ENCODE measurements around the gene HK1. TPM values are rescaled to one million over a fixed set of nuclear protein-coding genes. Genes with fewer than 3 reads are reported as not detected.

Gene HK1
- total and polyA plus RNA-seq, 2 of the 13 experiments (the other 11 are each of a cell fraction or from before 2014, with no cell fraction given) = 0.29 to 1.5 TPM

DNA sequence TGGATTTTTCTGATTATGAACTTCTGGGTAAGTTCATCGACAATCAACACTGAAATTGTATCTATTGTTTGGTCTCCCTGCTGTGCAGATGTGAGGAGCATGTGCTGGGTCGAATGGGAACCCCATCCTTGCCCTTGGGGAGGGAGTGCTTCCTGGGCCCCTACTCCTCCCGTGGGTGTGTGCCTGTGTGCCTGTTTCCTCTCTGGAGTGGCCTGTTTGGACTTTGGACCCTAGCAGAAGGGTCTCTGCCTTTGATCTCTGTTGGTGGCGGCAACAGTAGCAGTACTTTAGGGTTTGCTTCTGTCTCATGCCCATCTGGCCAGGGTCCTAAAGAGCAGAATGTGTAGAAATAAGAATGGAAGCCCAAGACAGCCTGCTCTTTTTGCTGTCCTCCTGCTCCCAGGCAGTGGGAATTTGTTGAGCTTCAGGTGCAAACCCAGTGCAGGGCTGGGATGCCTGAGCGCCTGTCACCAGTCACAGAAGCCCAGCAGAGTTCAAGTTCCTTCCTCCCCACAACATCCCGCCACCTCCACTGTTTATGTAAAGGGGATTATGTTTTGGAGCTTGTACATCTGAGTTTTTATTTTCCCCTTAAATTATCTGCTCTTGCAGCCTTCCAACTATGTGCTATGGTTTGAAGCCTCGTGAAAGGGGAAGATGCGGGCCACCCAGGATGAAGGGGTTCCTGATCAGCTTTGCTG is 139.9 kb downstream of the HK1 start:
- H3K27me3 ChIP-seq (ENCODE audit: control insufficient read depth in 1 of 2, insufficient read depth in 2 of 2, low read length in 2 of 2) = peaks cover 0 to 11% of the 10 kb centered on the region in 2 experiments; a peak in 1 of 5 replicates
- H2AFZ ChIP-seq (ENCODE audit: low read length) = no peak overlapping the region
- intact Hi-C loops (cut with micrococcal nuclease; ENCODE audit: unreplicated experiment) = no loop called here
- no peaks in the 10 kb centered on the region for H4K20me1 ChIP-seq (ENCODE audit: insufficient read depth, low read length)
- ChIA-PET POLR2A (no interaction called here), CTCF (ENCODE audit: low intra/inter-chr PET ratio, low total read pairs) (no interaction called here)
- peak; percentile 83 for DNase-seq (ENCODE audit: low spot score)
- peak; percentile 67 for ATAC-seq
- peak overlapping the region in 1 of 3 experiments; percentile 9; a peak in 1 of 6 replicates for H3K4me3 ChIP-seq (replicated peaks in 1 of 3; ENCODE audit: insufficient read depth in 1 of 3, low read depth in 2 of 3, low read length in 3 of 3)
- no peaks in the 10 kb centered on the region for H3K79me2 ChIP-seq (ENCODE audit: insufficient read depth, low read length)
- in situ Hi-C loops (cut with HindIII; ENCODE audit: extremely low pct_ligation_motif_present, low pct_unique_long_range_greater_than_20kb) = no loop called here
- peak overlapping the region; percentile 37 for H3K27ac ChIP-seq (ENCODE audit: extremely low read length, insufficient read depth, low read length)
- peaks cover 51% of the 10 kb centered on the region for H3K4me1 ChIP-seq (ENCODE audit: insufficient read depth, low read length)
- BruUV-seq (replicated peaks) = no TSS peak
- no peaks in the 10 kb centered on the region for H3K9me3 ChIP-seq (ENCODE audit: low read length)
- peak overlapping the region; percentile 55 for H3K4me2 ChIP-seq (ENCODE audit: low read depth, low read length)
- FAIRE-seq = peak; percentile 60
- WGBS (ENCODE audit: low lambda C conversion rate) = 29% methylated on average over 8 of the region's 8 CpGs
- H3K36me3 ChIP-seq (replicated peaks in 1 of 2; ENCODE audit: control insufficient read depth in 1 of 2, insufficient read depth in 2 of 2, low read length in 2 of 2) = no peaks in the 10 kb centered on the region
- H3K9ac ChIP-seq (ENCODE audit: insufficient read depth, low read depth, low read length) = no peak overlapping the region
- TF ChIP-seq, protein P1, sequence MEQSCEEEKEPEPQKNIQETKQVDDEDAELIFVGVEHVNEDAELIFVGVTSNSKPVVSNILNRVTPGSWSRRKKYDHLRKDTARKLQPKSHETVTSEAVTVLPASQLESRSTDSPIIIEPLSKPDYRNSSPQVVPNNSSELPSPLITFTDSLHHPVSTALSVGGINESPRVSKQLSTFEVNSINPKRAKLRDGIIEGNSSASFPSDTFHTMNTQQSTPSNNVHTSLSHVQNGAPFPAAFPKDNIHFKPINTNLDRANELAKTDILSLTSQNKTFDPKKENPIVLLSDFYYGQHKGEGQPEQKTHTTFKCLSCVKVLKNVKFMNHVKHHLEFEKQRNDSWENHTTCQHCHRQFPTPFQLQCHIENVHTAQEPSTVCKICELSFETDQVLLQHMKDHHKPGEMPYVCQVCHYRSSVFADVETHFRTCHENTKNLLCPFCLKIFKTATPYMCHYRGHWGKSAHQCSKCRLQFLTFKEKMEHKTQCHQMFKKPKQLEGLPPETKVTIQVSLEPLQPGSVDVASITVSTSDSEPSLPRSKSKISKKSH (CRISPR knock-in tag; IDR thresholded peaks at IDR 0.05; ENCODE audit: borderline replicate concordance) = no peak
- TF ChIP-seq GATAD2A (CRISPR knock-in tag; IDR thresholded peaks at IDR 0.05) (peak; percentile 91), HNF4A (CRISPR knock-in tag; IDR thresholded peaks at IDR 0.05) (peak; percentile 97), CHD4 (IDR thresholded peaks at IDR 0.05; ENCODE audit: borderline replicate concordance, low read length) (peak; percentile 79; the same call in 1 of the 2 replicates), FOXP1 (IDR thresholded peaks at IDR 0.05) (no peak), FOXP1 (CRISPR knock-in tag; IDR thresholded peaks at IDR 0.05) (peak; percentile 12; the same call in 1 of the 2 replicates), ZNF691 (CRISPR knock-in tag; IDR thresholded peaks at IDR 0.05; ENCODE audit: borderline replicate concordance, low read depth) (peak; percentile 39; the same call in 1 of the 2 replicates), ETV5 (CRISPR knock-in tag; IDR thresholded peaks at IDR 0.05; ENCODE audit: borderline replicate concordance) (peak; percentile 58; the same call in 1 of the 2 replicates), IKZF5 (CRISPR knock-in tag; IDR thresholded peaks at IDR 0.05) (peak; percentile 65; the same call in 1 of the 2 replicates), BCL6 (CRISPR knock-in tag; IDR thresholded peaks at IDR 0.05) (peak; percentile 33; the same call in 1 of the 2 replicates), SOX5 (CRISPR knock-in tag; IDR thresholded peaks at IDR 0.05; ENCODE audit: borderline replicate concordance) (peak; percentile 66; the same call in 1 of the 2 replicates), ZNF644 (CRISPR knock-in tag; IDR thresholded peaks at IDR 0.05; ENCODE audit: low read depth) (peak; percentile 87; the same call in 1 of the 2 replicates), MAFK (conservative IDR thresholded peaks at IDR 0.05 in 1 of 2, IDR thresholded peaks at IDR 0.05 in 1 of 2; ENCODE audit: low read length in 2 of 2) (no peak), KLF16 (CRISPR knock-in tag; IDR thresholded peaks at IDR 0.05) (peak in 1 of 2 experiments; percentile 23; a peak in 1 of 4 replicates)
- TF ChIP-seq, protein P2, sequence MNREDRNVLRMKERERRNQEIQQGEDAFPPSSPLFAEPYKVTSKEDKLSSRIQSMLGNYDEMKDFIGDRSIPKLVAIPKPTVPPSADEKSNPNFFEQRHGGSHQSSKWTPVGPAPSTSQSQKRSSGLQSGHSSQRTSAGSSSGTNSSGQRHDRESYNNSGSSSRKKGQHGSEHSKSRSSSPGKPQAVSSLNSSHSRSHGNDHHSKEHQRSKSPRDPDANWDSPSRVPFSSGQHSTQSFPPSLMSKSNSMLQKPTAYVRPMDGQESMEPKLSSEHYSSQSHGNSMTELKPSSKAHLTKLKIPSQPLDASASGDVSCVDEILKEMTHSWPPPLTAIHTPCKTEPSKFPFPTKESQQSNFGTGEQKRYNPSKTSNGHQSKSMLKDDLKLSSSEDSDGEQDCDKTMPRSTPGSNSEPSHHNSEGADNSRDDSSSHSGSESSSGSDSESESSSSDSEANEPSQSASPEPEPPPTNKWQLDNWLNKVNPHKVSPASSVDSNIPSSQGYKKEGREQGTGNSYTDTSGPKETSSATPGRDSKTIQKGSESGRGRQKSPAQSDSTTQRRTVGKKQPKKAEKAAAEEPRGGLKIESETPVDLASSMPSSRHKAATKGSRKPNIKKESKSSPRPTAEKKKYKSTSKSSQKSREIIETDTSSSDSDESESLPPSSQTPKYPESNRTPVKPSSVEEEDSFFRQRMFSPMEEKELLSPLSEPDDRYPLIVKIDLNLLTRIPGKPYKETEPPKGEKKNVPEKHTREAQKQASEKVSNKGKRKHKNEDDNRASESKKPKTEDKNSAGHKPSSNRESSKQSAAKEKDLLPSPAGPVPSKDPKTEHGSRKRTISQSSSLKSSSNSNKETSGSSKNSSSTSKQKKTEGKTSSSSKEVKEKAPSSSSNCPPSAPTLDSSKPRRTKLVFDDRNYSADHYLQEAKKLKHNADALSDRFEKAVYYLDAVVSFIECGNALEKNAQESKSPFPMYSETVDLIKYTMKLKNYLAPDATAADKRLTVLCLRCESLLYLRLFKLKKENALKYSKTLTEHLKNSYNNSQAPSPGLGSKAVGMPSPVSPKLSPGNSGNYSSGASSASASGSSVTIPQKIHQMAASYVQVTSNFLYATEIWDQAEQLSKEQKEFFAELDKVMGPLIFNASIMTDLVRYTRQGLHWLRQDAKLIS (CRISPR knock-in tag; IDR thresholded peaks at IDR 0.05) = no peak

Data from HepG2 (cell line).